Liver (tissue), 9 donors: ENCODE measurements around the gene PHF3. TPM values are rescaled to one million over a fixed set of nuclear protein-coding genes. Genes with fewer than 3 reads are reported as not detected.

Experiments used
- DNase-seq: peaks from one replicate; pipeline ENCODE4 v3.0.0-alpha.2; 2017; ENCODE audit warnings: low spot score
- H3K27ac ChIP-seq, 2 donors: one replicate each; pipeline ENCODE4 v1.7.0; 2013; ENCODE audit warnings: inconsistent platforms in 2 of 2, low read length in 2 of 2, control low read depth in 1 of 2, low read depth in 1 of 2, mild to moderate bottlenecking in 1 of 2
- H3K27me3 ChIP-seq, 4 donors: one replicate each; pipeline versions ENCODE4 v1.6.1 to v1.7.0; 2013; ENCODE audit warnings: low read length in 3 of 4, inconsistent platforms in 1 of 4, mild to moderate bottlenecking in 1 of 4, moderate library complexity in 1 of 4; ENCODE audit not compliant: control insufficient read depth in 4 of 4, insufficient read depth in 4 of 4
- H3K36me3 ChIP-seq, 4 donors: one replicate each; pipeline versions ENCODE4 v1.6.1 to v1.7.0; 2013; ENCODE audit warnings: low read length in 3 of 4, mild to moderate bottlenecking in 3 of 4, low read depth in 1 of 4, moderate library complexity in 1 of 4; ENCODE audit not compliant: control insufficient read depth in 4 of 4, insufficient read depth in 3 of 4
- H3K4me1 ChIP-seq, 4 donors: one replicate each; pipeline versions ENCODE4 v1.6.1 to v1.7.0; 2013; ENCODE audit warnings: low read length in 3 of 4, mild to moderate bottlenecking in 3 of 4, moderate library complexity in 1 of 4; ENCODE audit not compliant: control insufficient read depth in 4 of 4, insufficient read depth in 4 of 4
- H3K4me3 ChIP-seq, 3 donors: one replicate each; pipeline versions ENCODE4 v1.6.1 to v1.7.0; 2013; ENCODE audit warnings: low read length in 3 of 3, control low read depth in 1 of 3, low read depth in 1 of 3, mild to moderate bottlenecking in 1 of 3
- H3K9ac ChIP-seq, 2 donors: one replicate each; pipeline ENCODE4 v1.7.0; 2013; ENCODE audit warnings: low read length in 2 of 2, mild to moderate bottlenecking in 2 of 2, moderate library complexity in 2 of 2, control low read depth in 1 of 2, low read depth in 1 of 2
- H3K9me3 ChIP-seq, 4 donors: one replicate each; pipeline versions ENCODE4 v1.6.1 to v1.7.0; 2013; ENCODE audit warnings: low read length in 3 of 4; ENCODE audit not compliant: control insufficient read depth in 4 of 4
- ATF3 ChIP-seq: IDR thresholded peaks from 2 replicates; pipeline ENCODE4 v1.6.1; 2016; ENCODE audit warnings: antibody characterized with exemption
- EGR1 ChIP-seq, 2 donors: IDR thresholded peaks; 2 replicates each; pipeline ENCODE4 v1.6.1; 2016 to 2018; ENCODE audit warnings: antibody characterized with exemption in 2 of 2, low read depth in 2 of 2
- FOXA1 ChIP-seq: IDR thresholded peaks from 2 replicates; pipeline ENCODE4 v1.6.1; 2016; ENCODE audit warnings: antibody characterized with exemption
- FOXA2 ChIP-seq: IDR thresholded peaks from 2 replicates; pipeline ENCODE4 v1.6.1; 2016; ENCODE audit warnings: antibody characterized with exemption
- GABPA ChIP-seq, 2 donors: IDR thresholded peaks in 1 of 2; conservative IDR thresholded peaks in 1 of 2; 2 replicates each; pipeline ENCODE4 v1.6.1; 2016; ENCODE audit warnings: antibody characterized with exemption in 2 of 2, mild to moderate bottlenecking in 1 of 2, moderate library complexity in 1 of 2
- HNF4A ChIP-seq, 2 donors: conservative IDR thresholded peaks; 2 replicates each; pipeline ENCODE4 v1.6.1; 2016; ENCODE audit warnings: antibody characterized with exemption in 2 of 2, mild to moderate bottlenecking in 2 of 2
- HNF4G ChIP-seq: IDR thresholded peaks from 2 replicates; pipeline ENCODE4 v1.6.1; 2016; ENCODE audit warnings: antibody characterized with exemption
- JUND ChIP-seq, 2 donors: IDR thresholded peaks; 2 replicates each; pipeline ENCODE4 v1.6.1; 2016; ENCODE audit warnings: antibody characterized with exemption in 2 of 2
- MAX ChIP-seq: IDR thresholded peaks from 2 replicates; pipeline ENCODE4 v1.6.1; 2016; ENCODE audit warnings: antibody characterized with exemption
- NR2F2 ChIP-seq: IDR thresholded peaks from 2 replicates; pipeline ENCODE4 v1.6.1; 2016; ENCODE audit warnings: antibody characterized with exemption
- RAD21 ChIP-seq, 2 donors: IDR thresholded peaks; 2 replicates each; pipeline ENCODE4 v1.6.1; 2016; ENCODE audit warnings: antibody characterized with exemption in 2 of 2, mild to moderate bottlenecking in 2 of 2
- SP1 ChIP-seq: IDR thresholded peaks from 2 replicates; pipeline ENCODE4 v1.6.1; 2018; ENCODE audit warnings: antibody characterized with exemption, mild to moderate bottlenecking
- TAF1 ChIP-seq: conservative IDR thresholded peaks from 2 replicates; pipeline ENCODE4 v1.6.1; 2016; ENCODE audit warnings: antibody characterized with exemption, mild to moderate bottlenecking
- ZBTB33 ChIP-seq: IDR thresholded peaks from 2 replicates; pipeline ENCODE4 v1.6.1; 2016; ENCODE audit warnings: antibody characterized with exemption
- WGBS: extraction: QIAGEN DNeasy Blood & Tissue Kit; methylation state at CpG from one replicate; pipeline ENCODE4 v1.1.7; 2013; 5-methylcytosine and 5-hydroxymethylcytosine counted together
- polyA plus RNA-seq, 2 donors: library from polyadenylated mRNA; stranded (reverse) in 1 of 2; unstranded in 1 of 2; fragments of 200-250 nt in 1 of 2; fragments of >200 nt in 1 of 2; fragmentation: Nextera tagmentation in 1 of 2; extraction: Ambion mirVana in 1 of 2; gene quantifications; one replicate each; pipeline versions ENCODE4 v1.2.1 to v1.2.3, GENCODE V29; 2013 to 2015
- total RNA-seq, 2 donors: library from RNA; depleted of rRNA; stranded (reverse); fragments of >200 nt; gene quantifications; one replicate each; pipeline ENCODE4 v1.2.3, GENCODE V29; 2014
- TF ChIP-seq, protein P1 (sequence below): IDR thresholded peaks from 2 replicates; pipeline ENCODE4 v1.6.1; 2016; ENCODE audit warnings: antibody characterized with exemption, mild to moderate bottlenecking
- TF ChIP-seq, protein P2 (sequence below): fragments of 150-350 bp; IDR thresholded peaks from 2 replicates; pipeline ENCODE4 v1.5.1; 2017; ENCODE audit warnings: improper control_type of control experiment, low read depth, low read length; ENCODE audit not compliant: missing input control
- donor health status: healthy.
- donor health status: healthy.
- donor health status: healthy.
- donor health status: healthy.
- donor health status: healthy.

PHF3 gene
- total and polyA plus RNA-seq, 4 donors: 7.7 to 38.9 (median 25.1) TPM

DNA sequence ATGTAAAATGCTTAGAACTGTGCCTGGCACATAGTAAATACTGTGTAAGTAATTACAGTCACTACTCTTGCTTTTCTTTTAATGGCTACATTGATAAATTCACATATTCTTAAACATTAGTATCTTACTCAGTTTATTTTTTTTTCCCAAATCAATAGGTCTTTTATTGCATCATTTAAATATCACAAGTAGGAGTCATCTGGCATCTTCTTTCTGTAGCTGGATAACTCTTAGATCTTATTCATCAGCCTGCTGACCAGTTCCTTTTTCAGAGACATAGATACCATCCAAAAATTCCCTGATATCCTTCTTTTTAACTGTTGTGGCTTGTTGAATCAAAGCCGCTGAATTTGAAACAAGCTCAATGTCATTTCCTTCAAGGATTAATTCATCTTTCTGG lies 20.0 kb upstream of the PHF3 start:
- no peaks in the 10 kb centered on the region for H3K36me3 ChIP-seq
- 93% methylated on average over 1 of the region's 1 CpG for WGBS
- no peaks in the 10 kb centered on the region for H3K27me3 ChIP-seq
- H3K9me3 ChIP-seq: no peaks in the 10 kb centered on the region
- no peak for TF ChIP-seq SP1
- no peak for TF ChIP-seq EGR1 (IDR thresholded peaks at IDR 0.05; ENCODE audit: low read depth in 2 of 2)
- TF ChIP-seq ZBTB33: no peak
- TF ChIP-seq GABPA (IDR thresholded peaks at IDR 0.05 in 1 of 2, conservative IDR thresholded peaks at IDR 0.05 in 1 of 2): no peak
- no peak for TF ChIP-seq FOXA2
- TF ChIP-seq, protein P1, sequence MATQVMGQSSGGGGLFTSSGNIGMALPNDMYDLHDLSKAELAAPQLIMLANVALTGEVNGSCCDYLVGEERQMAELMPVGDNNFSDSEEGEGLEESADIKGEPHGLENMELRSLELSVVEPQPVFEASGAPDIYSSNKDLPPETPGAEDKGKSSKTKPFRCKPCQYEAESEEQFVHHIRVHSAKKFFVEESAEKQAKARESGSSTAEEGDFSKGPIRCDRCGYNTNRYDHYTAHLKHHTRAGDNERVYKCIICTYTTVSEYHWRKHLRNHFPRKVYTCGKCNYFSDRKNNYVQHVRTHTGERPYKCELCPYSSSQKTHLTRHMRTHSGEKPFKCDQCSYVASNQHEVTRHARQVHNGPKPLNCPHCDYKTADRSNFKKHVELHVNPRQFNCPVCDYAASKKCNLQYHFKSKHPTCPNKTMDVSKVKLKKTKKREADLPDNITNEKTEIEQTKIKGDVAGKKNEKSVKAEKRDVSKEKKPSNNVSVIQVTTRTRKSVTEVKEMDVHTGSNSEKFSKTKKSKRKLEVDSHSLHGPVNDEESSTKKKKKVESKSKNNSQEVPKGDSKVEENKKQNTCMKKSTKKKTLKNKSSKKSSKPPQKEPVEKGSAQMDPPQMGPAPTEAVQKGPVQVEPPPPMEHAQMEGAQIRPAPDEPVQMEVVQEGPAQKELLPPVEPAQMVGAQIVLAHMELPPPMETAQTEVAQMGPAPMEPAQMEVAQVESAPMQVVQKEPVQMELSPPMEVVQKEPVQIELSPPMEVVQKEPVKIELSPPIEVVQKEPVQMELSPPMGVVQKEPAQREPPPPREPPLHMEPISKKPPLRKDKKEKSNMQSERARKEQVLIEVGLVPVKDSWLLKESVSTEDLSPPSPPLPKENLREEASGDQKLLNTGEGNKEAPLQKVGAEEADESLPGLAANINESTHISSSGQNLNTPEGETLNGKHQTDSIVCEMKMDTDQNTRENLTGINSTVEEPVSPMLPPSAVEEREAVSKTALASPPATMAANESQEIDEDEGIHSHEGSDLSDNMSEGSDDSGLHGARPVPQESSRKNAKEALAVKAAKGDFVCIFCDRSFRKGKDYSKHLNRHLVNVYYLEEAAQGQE: no peak
- TF ChIP-seq JUND (IDR thresholded peaks at IDR 0.05): no peak
- TF ChIP-seq, protein P2, sequence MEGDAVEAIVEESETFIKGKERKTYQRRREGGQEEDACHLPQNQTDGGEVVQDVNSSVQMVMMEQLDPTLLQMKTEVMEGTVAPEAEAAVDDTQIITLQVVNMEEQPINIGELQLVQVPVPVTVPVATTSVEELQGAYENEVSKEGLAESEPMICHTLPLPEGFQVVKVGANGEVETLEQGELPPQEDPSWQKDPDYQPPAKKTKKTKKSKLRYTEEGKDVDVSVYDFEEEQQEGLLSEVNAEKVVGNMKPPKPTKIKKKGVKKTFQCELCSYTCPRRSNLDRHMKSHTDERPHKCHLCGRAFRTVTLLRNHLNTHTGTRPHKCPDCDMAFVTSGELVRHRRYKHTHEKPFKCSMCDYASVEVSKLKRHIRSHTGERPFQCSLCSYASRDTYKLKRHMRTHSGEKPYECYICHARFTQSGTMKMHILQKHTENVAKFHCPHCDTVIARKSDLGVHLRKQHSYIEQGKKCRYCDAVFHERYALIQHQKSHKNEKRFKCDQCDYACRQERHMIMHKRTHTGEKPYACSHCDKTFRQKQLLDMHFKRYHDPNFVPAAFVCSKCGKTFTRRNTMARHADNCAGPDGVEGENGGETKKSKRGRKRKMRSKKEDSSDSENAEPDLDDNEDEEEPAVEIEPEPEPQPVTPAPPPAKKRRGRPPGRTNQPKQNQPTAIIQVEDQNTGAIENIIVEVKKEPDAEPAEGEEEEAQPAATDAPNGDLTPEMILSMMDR: no peak
- no peak for TF ChIP-seq ATF3
- TF ChIP-seq HNF4G: no peak
- no peak for TF ChIP-seq TAF1
- TF ChIP-seq HNF4A (conservative IDR thresholded peaks at IDR 0.05): no peak
- no peak for TF ChIP-seq NR2F2
- TF ChIP-seq RAD21 (IDR thresholded peaks at IDR 0.05): no peak
- no peak for TF ChIP-seq FOXA1
- no peak overlapping the region for H3K27ac ChIP-seq
- no peak for DNase-seq
- H3K9ac ChIP-seq: no peak overlapping the region
- H3K4me1 ChIP-seq: no peaks in the 10 kb centered on the region
- H3K4me3 ChIP-seq: no peak overlapping the region

DNA sequence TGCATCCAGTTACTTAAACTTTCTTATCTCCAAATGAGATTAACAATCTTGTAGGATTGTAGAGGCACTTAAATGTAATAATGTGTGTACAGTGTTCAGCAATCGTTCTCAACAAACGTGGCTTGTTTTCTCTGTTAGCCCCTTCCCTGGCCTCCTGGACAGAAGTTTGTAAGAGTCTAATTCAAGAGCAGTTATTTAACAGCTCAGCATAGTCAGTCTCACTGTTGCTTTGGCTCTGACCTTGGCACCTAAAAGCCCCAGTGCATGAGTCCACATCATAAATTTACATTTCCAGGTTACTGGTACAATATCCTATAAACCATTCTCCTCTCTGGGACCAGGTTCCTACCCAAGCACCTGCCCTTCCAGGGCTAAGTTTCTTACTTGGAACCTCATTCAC lies 11.5 kb upstream of the PHF3 start:
- Histone ChIP-seq H3K27me3 (no peaks in the 10 kb centered on the region), H3K4me3 (no peak overlapping the region), H3K4me1 (no peaks in the 10 kb centered on the region), H3K9me3 (no peaks in the 10 kb centered on the region), H3K9ac (no peak overlapping the region), H3K36me3 (no peaks in the 10 kb centered on the region), H3K27ac (no peak overlapping the region)
- DNase-seq: no peak
- no peak for TF ChIP-seq NR2F2
- no peak for TF ChIP-seq FOXA2
- TF ChIP-seq ATF3: no peak
- TF ChIP-seq HNF4G: no peak
- TF ChIP-seq, protein P1: no peak
- TF ChIP-seq HNF4A (conservative IDR thresholded peaks at IDR 0.05): no peak
- no peak for TF ChIP-seq FOXA1
- TF ChIP-seq MAX: no peak
- TF ChIP-seq SP1: no peak
- no peak for TF ChIP-seq EGR1 (IDR thresholded peaks at IDR 0.05; ENCODE audit: low read depth in 2 of 2)
- WGBS: 77% methylated on average over 2 of the region's 2 CpGs
